Stomach (tissue), 9 donors: ENCODE measurements around the gene GSDME. TPM values are rescaled to one million over a fixed set of nuclear protein-coding genes. Genes with fewer than 3 reads are reported as not detected.

Experiments
- DNase-seq, 2 donors: peaks; one replicate each; pipeline versions ENCODE4 v3.0.0 to v3.0.0-alpha.2; 2013 to 2019
- H3K27ac ChIP-seq, 5 donors: fragments of 200-600 bp in 4 of 5; sonication (generic) in 4 of 5; one replicate each; pipeline ENCODE4 v1.5.1; 2013 to 2019; ENCODE audit warnings: mild to moderate bottlenecking in 1 of 5, moderate library complexity in 1 of 5
- H3K27me3 ChIP-seq, 3 donors: fragments of 200-600 bp; sonication (generic); one replicate each; pipeline ENCODE4 v1.5.1; 2017 to 2019; ENCODE audit warnings: mixed run types in 1 of 3
- H3K36me3 ChIP-seq, 4 donors: fragments of 200-600 bp; sonication (generic); 1 replicate in 3 of 4; 2 replicates in 1 of 4; pipeline ENCODE4 v1.5.1; 2016 to 2019
- H3K4me1 ChIP-seq, 4 donors: fragments of 200-600 bp; sonication (generic); one replicate each; pipeline ENCODE4 v1.5.1; 2016 to 2019
- H3K4me3 ChIP-seq, 4 donors: fragments of 200-600 bp; sonication (generic) in 3 of 4; one replicate each; pipeline ENCODE4 v1.5.1; 2016 to 2019; ENCODE audit warnings: mild to moderate bottlenecking in 1 of 4
- H3K9me3 ChIP-seq, 4 donors: fragments of 200-600 bp; sonication (generic); one replicate each; pipeline ENCODE4 v1.5.1; 2016 to 2019
- CTCF ChIP-seq, 7 experiments: fragments of 450-650 bp in 4 of 7; fragments of 200-600 bp in 3 of 7; sonication (generic) in 3 of 7; IDR thresholded peaks; one replicate each; pipeline ENCODE4 v1.5.1; 2016 to 2019; ENCODE audit warnings: antibody characterized with exemption in 7 of 7, control low read depth in 2 of 7, mild to moderate bottlenecking in 1 of 7
- EP300 ChIP-seq: sonication (generic); formaldehyde crosslinking; IDR thresholded peaks from one replicate; pipeline ENCODE4 v1.6.1; 2017; ENCODE audit warnings: antibody characterized with exemption
- POLR2A ChIP-seq, 4 donors: fragments of 450-650 bp; IDR thresholded peaks; one replicate each; pipeline ENCODE4 v1.6.1; 2016; ENCODE audit warnings: antibody characterized with exemption in 4 of 4, control low read depth in 2 of 4, mild to moderate bottlenecking in 1 of 4, moderate library complexity in 1 of 4
- POLR2AphosphoS5 ChIP-seq, 3 donors: sonication (generic); formaldehyde crosslinking; IDR thresholded peaks; one replicate each; pipeline ENCODE4 v1.6.1; 2016; ENCODE audit warnings: antibody characterized with exemption in 3 of 3
- WGBS, 5 donors: extraction: QIAGEN DNeasy Blood & Tissue Kit in 3 of 5; methylation state at CpG; one replicate each; pipeline versions ENCODE4 v1.1.5 to v1.1.7; 2013 to 2018; 5-methylcytosine and 5-hydroxymethylcytosine counted together
- intact Hi-C: fragments of 100-400 bp; cut with DNase I; formaldehyde crosslinking; loops from one replicate; pipeline ENCODE4 v1.15.1; 2023; ENCODE audit warnings: low total_unique reads
- polyA plus RNA-seq, 3 donors: library from polyadenylated mRNA; stranded (reverse); fragments of 200-250 nt; gene quantifications; one replicate each; pipeline ENCODE4 v1.2.3, GENCODE V29; 2013
- total RNA-seq, 5 donors: library from RNA; depleted of rRNA; stranded (reverse); fragments of >200 nt; gene quantifications; one replicate each; pipeline versions ENCODE4 v1.1.0 to v1.2.3, GENCODE V29; 2014 to 2016
- donor health status: healthy with polysubstance abuse.
- donor health status: Bipolar disorder and iron deficiency.
- donor health status: healthy.

Gene GSDME
- total and polyA plus RNA-seq, 8 donors: 2.6 to 11.9 (median 4.5) TPM; not detected in 1

GRCh38 chr7:24748521-24748920 is 8.7 kb downstream of the GSDME start:
- TF ChIP-seq CTCF (IDR thresholded peaks at IDR 0.05) (no peak), EP300 (no peak), POLR2AphosphoS5 (IDR thresholded peaks at IDR 0.05) (no peak)
- Histone ChIP-seq H3K36me3 (no peaks in the 10 kb centered on the region), H3K4me3 (no peak overlapping the region), H3K4me1 (no peaks in the 10 kb centered on the region), H3K9me3 (no peaks in the 10 kb centered on the region), H3K27me3 (no peaks in the 10 kb centered on the region), H3K27ac (no peak overlapping the region)
- WGBS, 5 donors: 69 to 96% (median 91%) methylated on average over 2 of the region's 2 CpGs
- no peak for DNase-seq
- intact Hi-C loops: no loop called here

GRCh38 chr7:24745355-24745754 is 11.9 kb downstream of the GSDME start:
- Histone ChIP-seq H3K9me3 (no peaks in the 10 kb centered on the region), H3K4me3 (no peak overlapping the region), H3K27me3 (no peaks in the 10 kb centered on the region), H3K27ac (no peak overlapping the region), H3K36me3 (no peaks in the 10 kb centered on the region), H3K4me1 (no peaks in the 10 kb centered on the region)
- intact Hi-C loops: no loop called here
- TF ChIP-seq POLR2AphosphoS5 (IDR thresholded peaks at IDR 0.05) (no peak), POLR2A (IDR thresholded peaks at IDR 0.05) (no peak), EP300 (no peak), CTCF (IDR thresholded peaks at IDR 0.05) (no peak)
- no peak for DNase-seq

- no peak for DNase-seq
- Histone ChIP-seq H3K27me3 (no peaks in the 10 kb centered on the region), H3K9me3 (peaks cover 0 to 7% (median 3%) of the 10 kb centered on the region in 4 donors), H3K36me3 (no peaks in the 10 kb centered on the region), H3K4me3 (no peak overlapping the region), H3K27ac (no peak overlapping the region), H3K4me1 (no peaks in the 10 kb centered on the region)
- TF ChIP-seq POLR2A (IDR thresholded peaks at IDR 0.05): no peak
- no peak for TF ChIP-seq POLR2AphosphoS5 (IDR thresholded peaks at IDR 0.05)
- no peak for TF ChIP-seq EP300
- TF ChIP-seq CTCF (IDR thresholded peaks at IDR 0.05): no peak
- intact Hi-C loops: no loop called here
- WGBS, 5 donors: 85 to 92% (median 88%) methylated on average over 6 of the region's 6 CpGs
Observed at GRCh38 chr7:24743471-24743870, 13.8 kb downstream of the GSDME start.

- H3K4me3 ChIP-seq: no peak overlapping the region
- peaks cover 0 to 12% (median 6%) of the 10 kb centered on the region in 4 donors for H3K9me3 ChIP-seq
- intact Hi-C loops: no loop called here
- H3K4me1 ChIP-seq: no peaks in the 10 kb centered on the region
- no peaks in the 10 kb centered on the region for H3K36me3 ChIP-seq
- no peak for TF ChIP-seq POLR2A (IDR thresholded peaks at IDR 0.05)
- no peak for TF ChIP-seq CTCF (IDR thresholded peaks at IDR 0.05)
- no peak for TF ChIP-seq EP300
- no peak for TF ChIP-seq POLR2AphosphoS5 (IDR thresholded peaks at IDR 0.05)
- H3K27me3 ChIP-seq: no peaks in the 10 kb centered on the region
- WGBS, 5 donors: 91 to 96% (median 93%) methylated on average over 9 of the region's 9 CpGs
- DNase-seq: no peak
- no peak overlapping the region for H3K27ac ChIP-seq
Observed at GRCh38 chr7:24742506-24743162, 14.6 kb downstream of the GSDME start.
